Measurements from ENCODE around the gene SIRT3. TPM values are rescaled to one million over a fixed set of nuclear protein-coding genes. Genes with fewer than 3 reads are reported as not detected.
"Not testable (repeated sequence)": the region's sequence is repeated elsewhere in the genome, so short reads cannot be mapped to it uniquely, and the experiment has no call there.

SIRT3 gene
- total RNA-seq, 2 experiments from 2014 or later: 12.8 to 15.9 TPM

DNA sequence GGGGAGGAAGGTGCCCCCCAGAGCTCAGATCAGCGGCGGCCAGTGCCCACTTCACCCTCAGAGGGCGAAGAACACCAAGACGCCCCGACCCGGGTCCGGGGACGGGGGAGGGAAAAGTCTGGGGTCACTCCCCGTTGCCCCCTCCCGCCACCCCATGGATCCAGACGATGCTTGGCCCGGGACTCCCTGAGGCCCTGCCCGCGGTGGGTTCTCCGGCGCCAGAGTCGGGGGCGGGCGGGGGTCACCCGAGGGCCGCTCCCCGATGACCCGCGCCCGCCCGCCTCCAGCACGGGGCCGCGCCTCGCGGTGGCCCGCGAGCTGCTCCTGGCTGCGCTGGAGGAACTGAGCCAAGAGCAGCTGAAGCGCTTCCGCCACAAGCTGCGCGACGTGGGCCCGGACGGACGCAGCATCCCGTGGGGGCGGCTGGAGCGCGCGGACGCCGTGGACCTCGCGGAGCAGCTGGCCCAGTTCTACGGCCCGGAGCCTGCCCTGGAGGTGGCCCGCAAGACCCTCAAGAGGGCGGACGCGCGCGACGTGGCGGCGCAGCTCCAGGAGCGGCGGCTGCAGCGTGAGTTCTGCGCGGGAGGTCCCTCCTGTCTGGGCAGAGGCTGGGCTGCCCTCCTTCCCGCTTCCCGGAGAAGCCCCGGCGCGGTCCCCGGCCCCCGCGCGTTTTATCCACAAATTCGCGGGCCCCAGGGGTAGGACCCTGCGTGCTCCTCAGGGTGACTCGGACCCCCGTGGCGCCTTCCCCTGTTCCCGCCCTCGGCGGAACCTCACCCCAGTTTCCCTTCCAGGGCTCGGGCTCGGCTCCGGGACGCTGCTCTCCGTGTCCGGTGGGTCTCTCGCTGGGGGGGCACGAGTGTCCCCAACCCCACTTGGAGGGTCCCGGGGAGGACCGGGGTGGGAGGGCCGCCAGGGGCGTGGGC is 43.2 kb upstream of the SIRT3 start:
- peaks cover 25% of the 10 kb centered on the region for H3K36me3 Mint-ChIP-seq
- CTCF ChIA-PET: interaction anchor here (1.0 to 5.2 kb wide), 9 partner anchors 11 to 89 kb away, joined by 3 to 29 read pairs (median 7); no protein-coding TSS in a partner anchor
- peak; percentile 13 for ATAC-seq
- H3K4me3 Mint-ChIP-seq: no peak overlapping the region
- peaks cover 65% of the 10 kb centered on the region for H3K27me3 Mint-ChIP-seq
- H3K27ac Mint-ChIP-seq: no peak overlapping the region
- peak; percentile 42 for DNase-seq
- peaks cover 46% of the 10 kb centered on the region for H3K4me1 Mint-ChIP-seq
- peaks cover 3% of the 10 kb centered on the region for H3K9me3 Mint-ChIP-seq (ENCODE audit: low read depth)

DNA sequence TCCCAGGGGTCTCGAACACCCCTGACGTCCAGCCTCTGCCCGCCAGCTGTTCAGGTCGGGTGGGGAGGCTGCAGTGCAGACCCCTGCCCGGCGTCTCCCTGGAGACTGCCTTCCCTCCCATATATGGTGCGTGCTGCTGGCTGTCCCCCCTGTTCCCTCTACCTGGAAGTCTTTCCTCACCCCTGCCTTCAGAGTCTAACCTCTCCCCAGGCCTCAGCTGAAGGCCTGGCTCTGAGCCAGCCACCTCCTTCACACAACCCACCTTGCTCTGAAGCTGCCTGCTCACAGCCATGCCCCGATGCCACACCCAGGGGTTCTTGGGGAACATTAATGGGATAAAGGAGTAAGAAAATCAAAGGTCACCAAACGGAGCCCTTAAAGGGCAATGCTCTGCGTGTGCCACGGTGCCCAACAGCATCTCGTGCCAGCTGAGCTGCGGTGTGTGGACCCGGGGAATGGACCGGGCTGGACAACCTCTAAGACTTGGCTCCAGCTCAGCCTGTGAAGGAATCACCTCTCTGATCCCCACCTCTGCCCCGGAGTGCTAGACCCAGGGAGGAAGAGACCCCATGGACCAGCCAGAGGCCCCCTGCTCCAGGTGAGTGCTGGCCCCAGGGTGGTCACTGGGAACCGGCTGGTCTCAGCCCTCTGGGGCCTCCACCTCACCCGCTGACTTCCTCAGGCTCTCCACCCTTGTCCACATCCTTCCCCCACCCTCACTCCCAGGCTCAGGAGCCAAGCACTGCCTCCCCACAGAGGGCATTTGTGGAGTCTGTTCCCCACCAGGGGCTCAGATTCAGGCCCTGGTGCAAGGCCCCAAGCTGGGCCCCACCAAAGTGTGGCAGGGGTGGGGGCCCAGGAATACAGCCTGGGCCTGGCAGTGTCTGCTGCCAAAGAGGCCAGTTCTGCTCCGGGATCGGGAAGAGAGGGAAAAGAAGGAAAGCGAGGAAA is 42.1 kb upstream of the SIRT3 start, which contains the start of gene NLRP6:
Gene NLRP6 (plus strand): TSS at position 407 of the 951 bp plus-strand sequence. CDS start 163 bp downstream, at position 570.
- Mint-ChIP-seq H3K4me1 (peaks cover 42% of the 10 kb centered on the region), H3K4me3 (peak within 1 kb of the TSS; percentile 57), H3K9me3 (ENCODE audit: low read depth) (peaks cover 3% of the 10 kb centered on the region), H3K36me3 (peaks cover 25% of the 10 kb centered on the region), H3K27me3 (peaks cover 68% of the 10 kb centered on the region), H3K27ac (peak within 1 kb of the TSS; percentile 47)
- CTCF ChIA-PET: interaction anchor here (1.0 to 5.2 kb wide), 7 partner anchors 9 to 90 kb away, joined by 3 to 29 read pairs (median 7); no protein-coding TSS in a partner anchor
- DNase-seq: no peak
- no peak for ATAC-seq

DNA sequence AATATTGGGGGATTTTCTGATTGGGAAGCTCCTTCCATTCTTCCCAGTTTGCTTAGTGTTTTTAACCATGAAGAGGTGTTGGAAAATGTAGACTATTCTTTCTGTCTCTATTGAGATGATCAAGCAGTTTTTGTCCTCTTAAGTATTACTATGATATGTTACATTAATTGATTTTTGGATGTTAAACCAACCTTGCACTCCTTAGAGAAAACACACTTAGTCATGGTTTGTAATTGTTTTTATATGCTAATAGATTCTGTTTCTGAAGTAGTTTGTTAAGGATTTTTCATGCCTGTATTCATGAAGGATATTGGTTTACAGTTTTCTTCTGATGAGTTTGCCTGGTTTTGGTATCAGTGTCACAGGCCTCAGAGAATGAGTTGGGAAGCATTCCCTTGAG is 40.1 kb upstream of the SIRT3 start:
- Mint-ChIP-seq H3K4me3 (no peak overlapping the region), H3K4me1 (peaks cover 23% of the 10 kb centered on the region)
- ATAC-seq: no peak

DNA sequence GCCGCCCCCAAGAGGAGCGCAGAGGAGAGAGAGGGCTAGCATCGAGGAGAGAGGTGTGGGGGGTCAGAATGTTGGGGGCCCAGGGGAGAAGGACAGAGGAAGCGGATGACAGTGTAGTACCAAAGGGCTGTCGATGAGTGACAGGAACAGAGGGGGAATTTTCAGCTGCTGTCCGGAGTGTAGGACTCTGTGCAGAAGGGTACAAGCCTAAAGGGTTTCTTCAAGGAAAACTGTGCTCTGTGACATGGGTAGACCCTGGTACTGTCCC is 36.7 kb upstream of the SIRT3 start:
- H3K9me3 Mint-ChIP-seq (ENCODE audit: low read depth): peaks cover 3% of the 10 kb centered on the region
- no peak overlapping the region for H3K4me3 Mint-ChIP-seq
- DNase-seq: peak; percentile 37
- CTCF ChIA-PET: interaction anchor here (1.1 to 2.0 kb wide), 2 partner anchors 32 to 175 kb away, joined by 3 to 5 read pairs; no protein-coding TSS in a partner anchor
- ATAC-seq: no peak
- no peak overlapping the region for H3K27ac Mint-ChIP-seq
- peaks cover 29% of the 10 kb centered on the region for H3K4me1 Mint-ChIP-seq
- peaks cover 38% of the 10 kb centered on the region for H3K27me3 Mint-ChIP-seq
- H3K36me3 Mint-ChIP-seq: peaks cover 21% of the 10 kb centered on the region

More for the DNA sequence above, 40.1 kb upstream of the SIRT3 start:
- no peak for DNase-seq
- H3K27ac Mint-ChIP-seq: no peak overlapping the region
- peaks cover 55% of the 10 kb centered on the region for H3K27me3 Mint-ChIP-seq
- peaks cover 3% of the 10 kb centered on the region for H3K9me3 Mint-ChIP-seq (ENCODE audit: low read depth)
- CTCF ChIA-PET: interaction anchor here (0.7 to 1.5 kb wide), 4 partner anchors 9 to 29 kb away, joined by 3 to 5 read pairs (median 3); no protein-coding TSS in a partner anchor
- peaks cover 18% of the 10 kb centered on the region for H3K36me3 Mint-ChIP-seq

DNA sequence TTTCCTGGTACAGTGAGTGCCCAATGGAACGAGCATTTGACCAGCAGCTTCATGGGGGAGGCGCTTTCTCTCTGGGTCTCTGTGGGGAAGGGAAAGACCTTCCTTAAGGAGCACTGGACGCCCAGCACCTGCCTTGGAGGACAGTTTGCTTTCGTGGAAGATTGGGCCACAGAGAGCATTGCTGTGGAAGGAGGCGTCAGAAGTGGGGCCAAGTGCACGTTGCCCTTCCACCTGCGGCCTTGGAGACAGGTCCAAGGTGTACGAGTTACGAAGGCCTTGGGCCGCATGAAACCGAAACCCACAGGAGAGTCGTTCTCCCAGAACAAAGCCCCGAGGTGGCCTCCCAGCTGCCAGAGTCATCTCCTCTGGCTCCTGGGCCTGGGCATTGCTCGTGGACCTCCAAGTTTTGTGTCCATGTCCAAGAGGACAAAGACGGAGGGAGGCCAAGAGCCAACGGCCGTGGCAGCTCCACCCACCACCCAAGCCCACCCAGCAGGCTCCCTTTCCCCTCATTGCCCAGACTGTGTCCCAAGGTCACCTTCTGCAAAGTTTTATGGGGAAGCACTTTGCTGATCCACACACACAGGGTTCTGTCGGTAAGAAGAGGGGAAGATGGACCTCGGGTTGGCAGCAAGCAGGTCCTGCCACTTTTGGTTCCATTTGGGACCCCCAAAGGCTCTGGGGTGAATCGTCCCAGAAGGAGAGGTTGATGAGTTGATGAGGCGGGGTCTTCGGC is 36.2 kb upstream of the SIRT3 start:
- no peak for ATAC-seq
- H3K27me3 Mint-ChIP-seq: peaks cover 32% of the 10 kb centered on the region
- H3K4me1 Mint-ChIP-seq: peaks cover 28% of the 10 kb centered on the region
- H3K36me3 Mint-ChIP-seq: peaks cover 16% of the 10 kb centered on the region
- no peak overlapping the region for H3K4me3 Mint-ChIP-seq
- H3K9me3 Mint-ChIP-seq (ENCODE audit: low read depth): no peaks in the 10 kb centered on the region
- DNase-seq: peak; percentile 38
- H3K27ac Mint-ChIP-seq: no peak overlapping the region
- CTCF ChIA-PET: interaction anchor here (1.1 to 2.0 kb wide), 2 partner anchors 33 to 176 kb away, joined by 3 to 5 read pairs; no protein-coding TSS in a partner anchor

DNA sequence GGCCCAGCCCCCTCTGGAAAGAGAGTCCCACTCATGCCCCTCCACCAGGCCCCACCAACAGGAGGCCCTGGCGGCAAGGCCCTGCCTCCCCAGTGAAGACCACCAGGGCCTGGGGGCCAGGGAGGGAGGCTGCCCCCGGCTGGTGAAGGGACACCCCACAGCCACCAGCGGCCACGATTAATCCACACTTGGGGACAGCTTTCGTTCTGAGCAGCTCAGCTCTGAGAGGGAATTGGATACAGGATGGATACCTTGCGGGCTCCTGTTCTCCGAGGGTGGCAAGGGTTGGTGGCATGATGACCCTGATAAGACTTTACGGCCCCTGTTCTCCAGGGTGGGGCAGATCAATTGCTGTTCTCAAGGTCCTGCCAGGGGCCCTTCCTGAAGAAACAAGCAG is 35.2 kb upstream of the SIRT3 start:
- H3K4me1 Mint-ChIP-seq: peaks cover 32% of the 10 kb centered on the region
- no peak overlapping the region for H3K27ac Mint-ChIP-seq
- no peaks in the 10 kb centered on the region for H3K9me3 Mint-ChIP-seq (ENCODE audit: low read depth)
- DNase-seq (no peak), ATAC-seq (no peak)
- peaks cover 9% of the 10 kb centered on the region for H3K36me3 Mint-ChIP-seq
- CTCF ChIA-PET: no interaction called here
- H3K27me3 Mint-ChIP-seq: peaks cover 25% of the 10 kb centered on the region
- H3K4me3 Mint-ChIP-seq: no peak overlapping the region

DNA sequence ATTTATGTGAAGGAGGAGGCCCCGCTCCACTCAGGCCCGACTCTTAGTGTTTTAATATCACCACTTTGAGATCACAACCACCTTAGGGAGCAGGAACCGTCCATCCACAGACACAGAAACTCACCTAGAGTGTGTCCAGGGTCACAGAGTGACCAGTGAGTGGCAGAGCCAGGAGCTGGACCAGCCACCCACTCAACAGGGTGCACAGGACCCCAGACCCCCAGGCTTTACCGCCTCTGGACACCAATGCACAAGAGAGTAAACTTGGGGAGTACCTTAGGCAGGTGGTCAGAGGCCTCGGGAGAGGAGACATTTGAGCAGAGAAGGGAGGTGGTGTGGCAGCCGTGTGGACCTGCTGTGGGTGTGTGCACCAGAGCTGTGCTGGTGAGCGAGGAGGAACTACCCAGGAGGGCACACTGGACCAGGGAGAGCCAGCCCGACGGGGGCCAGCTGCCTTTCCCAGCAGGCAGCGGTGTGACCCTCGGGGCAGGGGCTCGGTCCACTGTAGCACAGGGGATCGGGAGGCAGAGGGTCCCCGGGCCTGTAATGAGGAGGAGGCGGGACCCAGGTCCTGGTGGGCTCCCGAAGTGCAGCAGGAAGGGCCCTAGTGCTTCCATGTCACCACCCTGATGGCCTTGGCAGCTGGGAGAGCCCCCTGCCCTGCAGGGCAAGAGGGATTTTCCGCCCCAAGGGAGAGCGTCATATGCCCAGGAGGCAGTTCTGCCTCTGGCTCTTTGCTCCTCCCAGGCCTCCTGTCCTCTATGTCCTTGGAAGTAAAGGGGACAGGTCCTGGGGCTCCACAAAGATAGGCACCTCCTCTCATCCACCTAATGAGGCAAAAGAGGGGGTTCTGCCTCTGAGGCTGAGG is 34.5 kb upstream of the SIRT3 start:
- Mint-ChIP-seq H3K36me3 (peaks cover 5% of the 10 kb centered on the region), H3K27ac (no peak overlapping the region), H3K9me3 (ENCODE audit: low read depth) (no peaks in the 10 kb centered on the region), H3K27me3 (peaks cover 20% of the 10 kb centered on the region), H3K4me1 (peaks cover 32% of the 10 kb centered on the region), H3K4me3 (no peak overlapping the region)
- peak; percentile 39 for DNase-seq
- CTCF ChIA-PET: no interaction called here
- ATAC-seq: no peak

DNA sequence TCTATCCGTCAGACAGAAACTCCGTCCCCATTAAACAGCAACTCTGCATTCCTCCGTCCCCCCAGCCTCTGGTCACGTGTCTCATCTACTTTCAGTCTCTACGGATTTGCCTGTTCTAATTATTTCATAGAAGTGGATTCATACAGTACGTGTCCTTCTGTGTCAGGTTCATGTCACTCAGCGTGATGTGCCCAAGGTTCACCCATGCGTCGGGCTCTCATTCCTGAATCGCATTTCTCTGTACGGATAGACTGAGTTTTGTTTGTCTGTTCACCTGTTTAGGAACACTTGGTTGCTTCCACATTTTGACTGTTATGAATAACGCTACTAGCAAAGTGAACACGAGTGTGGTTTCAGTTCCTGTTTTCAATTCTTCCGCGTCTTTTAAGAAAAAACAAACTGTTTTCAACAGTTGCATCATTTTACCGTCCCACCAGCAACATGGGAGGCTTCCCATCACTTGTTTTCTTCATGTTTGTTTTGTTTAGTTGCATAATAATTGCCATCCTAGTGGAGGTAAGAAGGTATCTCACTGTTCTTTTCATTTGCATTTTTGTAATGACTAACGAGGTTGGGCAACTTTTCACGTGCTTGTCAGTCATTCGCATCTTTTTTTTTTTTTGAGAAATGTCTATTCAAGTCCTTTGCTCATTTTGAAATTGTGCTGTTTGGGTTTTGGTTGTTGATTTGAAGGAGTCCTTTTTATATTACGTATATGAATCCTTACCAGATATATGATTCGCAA is 33.2 kb upstream of the SIRT3 start:
- CTCF ChIA-PET: interaction anchor here (1.0 to 4.2 kb wide), 5 partner anchors 11 to 179 kb away, joined by 6 to 35 read pairs (median 10); partner anchors contain the start of genes IFITM2, NLRP6 and PGGHG
- peak overlapping the region; percentile 97 for H3K27ac Mint-ChIP-seq
- H3K4me3 Mint-ChIP-seq: peak overlapping the region; percentile 86
- peaks cover 32% of the 10 kb centered on the region for H3K4me1 Mint-ChIP-seq
- DNase-seq (peak; percentile 80), ATAC-seq (peak; percentile 57)
- H3K9me3 Mint-ChIP-seq (ENCODE audit: low read depth): no peaks in the 10 kb centered on the region
- peaks cover 5% of the 10 kb centered on the region for H3K36me3 Mint-ChIP-seq
- peaks cover 11% of the 10 kb centered on the region for H3K27me3 Mint-ChIP-seq

DNA sequence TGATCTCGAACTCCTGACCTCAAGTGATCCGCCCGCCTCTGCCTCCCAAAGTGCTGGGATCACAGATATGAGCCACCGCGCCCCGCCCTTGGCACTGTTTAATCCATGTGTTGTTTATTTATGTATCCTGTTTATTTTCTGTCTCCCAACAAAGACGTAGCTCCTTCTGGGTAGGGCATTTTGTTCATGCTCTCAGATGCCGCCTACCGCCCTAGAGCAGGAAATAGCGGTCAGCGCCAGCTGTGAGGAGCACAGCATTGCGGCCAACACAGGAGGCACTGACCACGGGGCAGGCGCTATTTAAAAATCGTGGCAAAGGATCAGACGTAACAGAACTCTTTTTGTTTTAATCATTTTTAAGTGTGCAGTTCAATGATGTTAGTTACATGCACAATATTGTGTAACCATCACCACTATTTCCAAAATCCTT is 32.6 kb upstream of the SIRT3 start:
- H3K36me3 Mint-ChIP-seq: not testable (repeated sequence)

DNA sequence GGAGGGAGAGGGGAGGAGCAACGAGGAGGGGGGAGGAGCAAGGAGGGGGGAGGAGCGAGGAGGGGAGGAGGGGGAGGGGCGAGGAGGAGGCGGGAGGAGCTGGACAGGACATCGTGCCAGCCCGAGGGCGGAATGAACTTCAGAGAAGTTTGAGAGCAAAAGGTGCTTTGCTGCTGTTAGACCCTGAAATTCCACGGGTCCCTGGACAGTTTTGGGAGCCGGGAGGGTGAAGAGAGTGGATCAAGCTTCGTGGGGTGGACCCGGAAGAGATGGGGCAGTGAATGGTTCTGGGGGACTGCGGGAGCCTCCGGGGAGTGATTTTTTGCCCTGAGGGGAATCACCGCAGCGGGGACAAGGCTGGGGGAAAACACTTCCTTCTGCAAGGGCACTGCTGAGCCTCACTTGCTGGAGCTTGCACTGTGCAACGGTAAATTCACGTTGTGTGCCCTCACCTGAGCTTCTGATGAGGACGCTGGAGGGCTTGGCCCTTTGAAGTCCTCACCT is 31.4 kb upstream of the SIRT3 start:
- Mint-ChIP-seq H3K9me3 (ENCODE audit: low read depth) (no peaks in the 10 kb centered on the region), H3K27me3 (peaks cover 1% of the 10 kb centered on the region), H3K27ac (peak overlapping the region; percentile 97), H3K4me3 (peak overlapping the region; percentile 86), H3K4me1 (peaks cover 32% of the 10 kb centered on the region), H3K36me3 (peaks cover 5% of the 10 kb centered on the region)
- ATAC-seq (peak; percentile 48), DNase-seq (peak; percentile 81)
- CTCF ChIA-PET: interaction anchor here (0.8 to 4.2 kb wide), 10 partner anchors 9 to 250 kb away, joined by 3 to 35 read pairs (median 6); partner anchors contain the start of genes BET1L, IFITM2, NLRP6 and PGGHG

More for the DNA sequence above, 32.6 kb upstream of the SIRT3 start:
- DNase-seq (peak; percentile 90), ATAC-seq (peak; percentile 54)
- not testable (repeated sequence) for H3K9me3 Mint-ChIP-seq (ENCODE audit: low read depth); H3K27me3 Mint-ChIP-seq
- H3K4me3 Mint-ChIP-seq: peak overlapping the region; percentile 86
- H3K4me1 Mint-ChIP-seq: peaks cover 32% of the 10 kb centered on the region
- CTCF ChIA-PET: interaction anchor here (1.0 to 4.2 kb wide), 6 partner anchors 12 to 249 kb away, joined by 5 to 35 read pairs (median 10); partner anchors contain the start of genes IFITM2, NLRP6 and PGGHG
- peak overlapping the region; percentile 97 for H3K27ac Mint-ChIP-seq
